Activated CD8-positive, alpha-beta memory T cell treated with anti-CD3 and anti-CD28 coated beads, Interleukin-2, amount 50 U/mL, for 48 hours (primary cell): ENCODE data around the gene TTLL11.
"Not testable (repeated sequence)": the region's sequence is repeated elsewhere in the genome, so short reads cannot be mapped to it uniquely, and the experiment has no call there.

ENCODE experiments used
- DNase-seq: peaks from one replicate; pipeline ENCODE4 v3.0.0-alpha.2; 2020

Gene TTLL11

DNA sequence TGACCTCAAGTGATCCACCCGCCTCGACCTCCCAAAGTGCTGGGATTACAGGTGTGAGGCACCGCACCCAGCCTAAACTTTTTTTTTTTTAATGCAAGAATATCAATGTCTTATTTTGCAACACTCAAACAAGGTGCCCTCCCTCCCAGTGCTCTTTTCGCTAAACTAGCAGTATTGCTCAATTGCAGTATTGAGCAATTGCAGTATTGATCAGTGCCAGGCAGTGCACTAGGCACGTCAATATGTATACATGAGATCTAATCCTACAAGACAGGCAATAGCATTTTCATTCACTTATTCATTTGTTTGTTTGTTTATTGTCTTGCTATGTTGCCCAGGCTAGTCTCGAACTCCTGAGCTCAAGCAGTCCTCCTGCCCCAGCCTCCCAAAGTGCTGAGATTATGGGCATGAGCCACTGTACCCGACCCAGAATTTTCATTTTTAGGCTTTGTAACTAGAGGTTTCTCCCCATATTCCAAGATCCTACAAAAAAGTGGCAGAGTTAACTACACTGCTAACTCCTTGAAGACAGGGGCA lies 94.5 kb downstream of the TTLL11 start:
- no peak for DNase-seq

DNA sequence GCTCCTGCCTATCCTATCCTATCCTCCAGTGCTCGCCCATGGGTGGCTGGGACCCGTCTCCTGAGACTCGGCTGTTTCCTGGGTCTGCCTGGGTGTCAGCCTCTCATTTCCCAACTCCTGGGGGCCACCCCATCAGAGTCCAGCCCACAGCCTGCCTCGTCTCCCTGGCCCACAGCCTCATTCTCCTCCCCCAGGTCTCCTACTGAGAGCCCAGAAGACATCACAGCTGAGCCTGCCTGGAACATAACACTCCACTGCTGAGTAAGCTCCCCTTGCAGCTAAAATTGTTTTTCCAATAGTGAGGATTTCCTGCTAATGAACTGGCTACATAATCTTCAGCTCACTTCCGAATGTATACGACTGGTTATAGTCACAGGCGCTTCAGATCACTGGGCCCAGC lies 95.3 kb downstream of the TTLL11 start:
- no peak for DNase-seq

- DNase-seq, result no peak
These were observed 96.3 kb downstream of the TTLL11 start for GRCh38 chr9:121996783-121997182.

GRCh38 chr9:121995997-121996396 lies 97.1 kb downstream of the TTLL11 start:
- DNase-seq, result no peak

DNA sequence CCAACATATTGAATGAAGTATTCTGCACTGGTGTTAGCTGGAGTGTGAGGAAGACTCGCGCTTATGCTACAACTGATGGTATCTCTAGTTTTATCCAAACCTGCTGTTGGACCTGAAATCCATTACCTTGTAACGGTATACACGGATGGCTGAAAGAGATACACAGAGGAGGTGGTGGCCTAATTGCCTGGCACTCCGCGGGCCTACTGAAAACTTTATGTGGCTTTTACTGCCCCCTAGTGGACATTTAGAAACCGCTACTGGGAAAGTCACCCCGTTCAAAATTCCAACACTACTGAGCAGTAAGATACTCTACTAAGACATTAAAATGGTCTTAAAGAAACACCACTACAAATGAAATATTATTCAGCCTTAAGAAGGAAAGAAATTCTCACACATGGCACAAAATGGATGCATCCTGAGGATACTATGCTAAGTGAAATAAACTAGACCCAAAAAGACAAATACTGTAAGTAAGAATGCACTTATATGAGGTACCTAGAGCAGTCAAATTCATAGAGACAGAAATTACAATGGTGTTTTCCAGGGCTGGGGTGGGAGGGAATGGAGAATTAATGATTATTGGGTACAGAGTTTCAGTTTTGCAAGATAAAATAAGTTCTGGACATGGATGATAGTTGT lies 100.4 kb downstream of the TTLL11 start:
- DNase-seq, result no peak

DNA sequence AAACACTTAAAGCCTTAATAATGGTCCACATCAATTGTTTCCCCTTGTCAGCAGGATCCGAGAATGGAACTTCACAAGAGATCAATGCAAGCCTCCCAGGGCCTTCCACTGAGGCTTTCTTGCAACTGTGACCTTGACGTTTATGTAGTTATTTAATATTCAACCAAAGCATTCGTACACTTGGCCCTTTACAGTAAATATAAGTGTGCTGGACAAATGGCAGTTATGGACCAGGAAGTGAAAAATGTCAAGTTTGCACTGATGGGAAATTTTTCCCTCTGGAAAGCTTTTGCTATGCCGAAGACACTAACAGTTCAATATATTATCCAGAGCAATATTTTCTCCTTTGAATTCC lies 101.8 kb downstream of the TTLL11 start:
- no peak for DNase-seq

DNA sequence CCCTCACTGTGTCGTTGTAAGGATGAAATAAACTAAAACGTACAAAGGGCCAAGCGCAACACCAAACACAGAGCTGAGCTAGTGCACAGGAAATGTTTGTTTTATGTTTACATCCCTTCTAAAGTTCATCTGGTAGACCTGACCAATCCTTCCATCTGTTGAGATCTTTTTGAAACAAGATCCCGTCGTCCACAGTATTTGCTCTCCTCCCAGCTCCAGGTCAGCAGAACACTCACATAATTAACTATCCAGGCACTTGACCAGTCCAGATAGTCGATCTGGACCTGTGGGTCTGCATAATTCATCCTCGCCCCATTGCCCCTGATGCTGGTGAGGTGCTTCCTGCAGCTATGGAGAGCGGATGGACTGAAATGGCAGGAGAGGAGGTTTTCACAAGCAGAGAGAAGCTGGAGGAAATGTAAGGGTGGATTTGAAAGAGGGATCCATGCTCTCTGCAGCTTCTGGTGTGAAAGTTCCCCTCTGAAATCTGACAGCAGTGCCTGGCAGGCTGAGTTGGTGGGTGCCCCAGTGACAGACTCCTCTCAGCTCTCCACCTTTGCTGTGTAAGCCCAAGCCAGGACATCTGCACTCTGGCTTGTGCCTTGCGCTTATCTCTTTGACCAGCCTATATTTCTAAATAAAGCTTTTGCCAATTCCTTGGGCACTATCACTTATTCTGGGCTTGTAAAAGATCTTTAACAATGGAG lies 102.4 kb downstream of the TTLL11 start:
- DNase-seq, result no peak

GRCh38 chr9:121989010-121989409 lies 104.1 kb downstream of the TTLL11 start:
- no peak for DNase-seq

GRCh38 chr9:121987314-121987713 lies 105.8 kb downstream of the TTLL11 start:
- DNase-seq, result no peak

- DNase-seq, result no peak
These were observed 107.2 kb downstream of the TTLL11 start for GRCh38 chr9:121985792-121986494.

- DNase-seq, result no peak
These were observed 108.2 kb downstream of the TTLL11 start for GRCh38 chr9:121984726-121985402.

GRCh38 chr9:121983736-121984135 lies 109.4 kb downstream of the TTLL11 start:
- DNase-seq, result no peak

- no peak for DNase-seq
These were observed 111.8 kb downstream of the TTLL11 start for GRCh38 chr9:121981118-121981883.

- DNase-seq, result not testable (repeated sequence)
These were observed 112.4 kb downstream of the TTLL11 start for GRCh38 chr9:121980665-121981064.

DNA sequence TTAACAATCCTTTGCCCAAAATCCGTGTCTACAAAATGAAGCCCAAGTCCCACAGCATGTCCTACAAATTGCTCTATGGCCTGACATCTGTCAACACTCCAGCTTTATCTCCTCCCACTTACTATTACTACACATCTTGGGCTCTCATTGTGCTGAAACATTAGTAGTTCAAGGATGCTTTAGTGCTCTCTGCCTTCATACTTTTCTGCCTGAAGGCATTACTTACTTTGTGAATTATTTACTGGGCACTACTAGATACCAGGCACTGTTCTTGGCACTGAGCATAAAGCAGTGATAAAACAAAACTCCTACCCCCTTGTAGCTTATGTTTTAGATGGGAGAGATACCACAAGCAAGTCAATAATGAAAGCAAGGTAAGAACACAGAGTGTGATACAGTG lies 113.4 kb downstream of the TTLL11 start:
- no peak for DNase-seq

- DNase-seq, result no peak
These were observed 116.4 kb downstream of the TTLL11 start for GRCh38 chr9:121976751-121977150.

- DNase-seq, result no peak
These were observed 117.3 kb downstream of the TTLL11 start for GRCh38 chr9:121975801-121976277.

DNA sequence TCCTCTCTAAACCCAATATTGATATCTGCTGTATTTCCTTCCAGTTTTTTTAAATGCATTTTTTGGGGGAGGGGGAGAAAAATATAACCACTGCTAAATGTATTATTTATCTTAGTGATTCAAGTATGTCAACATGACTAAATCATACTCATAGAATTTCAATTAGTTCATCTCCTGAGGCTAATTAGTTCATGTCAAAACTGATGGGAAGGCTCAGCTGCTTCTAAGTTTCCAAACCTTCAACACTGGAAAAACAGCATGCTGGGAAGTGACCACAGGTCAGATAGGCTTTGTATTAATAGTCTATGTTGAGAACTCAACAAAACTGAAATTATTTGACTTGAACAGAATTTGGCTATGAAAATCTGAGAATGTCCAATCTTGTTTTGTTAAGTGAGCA lies 118.7 kb downstream of the TTLL11 start:
- DNase-seq, result no peak

- no peak for DNase-seq
These were observed 120.6 kb downstream of the TTLL11 start for GRCh38 chr9:121972501-121972981.

DNA sequence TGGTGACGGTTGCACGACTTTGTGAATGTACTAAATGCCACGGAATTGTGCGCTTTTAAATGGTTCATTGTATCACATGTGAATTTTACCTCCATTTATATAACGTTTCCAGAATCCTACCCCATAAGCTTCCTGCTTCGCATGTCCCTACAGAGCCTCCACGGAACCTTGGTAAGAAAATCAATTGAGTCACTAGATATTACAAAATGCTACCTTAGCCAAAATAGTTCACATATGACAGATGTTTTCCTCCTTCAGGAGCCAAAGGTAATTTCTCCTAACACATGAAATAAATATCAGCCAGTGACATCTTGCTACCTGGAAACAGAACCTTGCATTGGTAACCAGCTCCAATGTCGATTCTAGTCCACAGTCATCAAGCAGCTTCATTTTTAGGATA lies 125.1 kb downstream of the TTLL11 start:
- no peak for DNase-seq

GRCh38 chr9:121966706-121967105 lies 126.4 kb downstream of the TTLL11 start:
- no peak for DNase-seq

DNA sequence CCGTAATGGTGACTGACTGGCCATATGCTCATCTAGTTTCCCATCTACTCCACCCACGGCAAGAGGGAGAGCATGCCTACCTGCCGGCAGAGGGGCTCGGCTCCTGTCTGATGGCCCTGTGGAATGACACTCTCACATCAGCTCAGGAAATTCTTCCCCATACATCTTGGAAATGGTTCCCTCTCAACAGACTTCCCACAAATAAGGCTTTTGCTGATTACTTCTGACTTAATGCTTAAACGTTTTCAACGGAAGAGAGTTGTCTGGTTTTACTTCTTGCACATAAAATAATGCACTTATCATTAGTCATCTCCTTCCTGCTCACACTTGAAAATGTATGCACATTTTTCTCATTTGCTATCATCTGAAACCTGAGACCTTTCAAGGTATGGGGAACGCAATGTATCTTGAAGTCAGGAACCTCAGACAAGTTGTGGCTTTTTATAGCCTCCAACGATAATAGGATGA lies 129.5 kb downstream of the TTLL11 start:
- no peak for DNase-seq
